C4-2B (cell line): ENCODE data around the gene PRRC1.
A peak's percentile ranks its signal among the peaks of the same experiment; 100 is the strongest.

Experiments used
- CTCF ChIP-seq: fragments of 450-650 bp; conservative IDR thresholded peaks from 2 replicates; pipeline ENCODE4 v1.5.1; 2017; ENCODE audit warnings: mild to moderate bottlenecking
- ZFX ChIP-seq: fragments of 450-650 bp; IDR thresholded peaks from 2 replicates; pipeline ENCODE4 v1.6.1; 2017

GRCh38 chr5:127536687-127537086 lies 19.2 kb downstream of the PRRC1 start:
- TF ChIP-seq CTCF: peak; percentile 74
- TF ChIP-seq ZFX: no peak
